ENCODE data around the gene CLEC12A.
"Not testable (repeated sequence)": the region's sequence is repeated elsewhere in the genome, so short reads cannot be mapped to it uniquely, and the experiment has no call there.

Gene CLEC12A

DNA sequence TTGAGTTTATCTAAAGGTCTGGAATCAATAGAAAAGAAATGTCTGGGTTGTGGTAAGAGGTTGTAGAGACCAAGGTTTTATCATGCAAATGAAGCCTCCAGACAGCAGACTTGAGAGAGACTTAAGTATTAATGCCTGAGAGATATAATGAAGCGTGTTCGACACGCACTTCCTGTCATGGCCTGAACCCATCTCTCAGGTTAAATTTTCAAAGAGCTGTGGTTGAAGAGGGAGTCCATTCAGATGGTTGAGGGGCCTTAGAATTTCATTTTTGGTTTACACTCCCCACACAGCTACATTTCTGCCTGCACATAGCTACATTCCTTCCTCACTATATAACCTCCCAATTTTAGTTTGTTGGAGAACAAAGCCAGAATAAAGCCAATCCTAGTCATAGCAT, 10.1 kb upstream of the CLEC12A start:
- TF ChIP-seq CTCF (IDR thresholded peaks at IDR 0.05; ENCODE audit: borderline replicate concordance, control extremely low read depth, extremely low read depth, insufficient read depth, missing control alignments) = no peak
- no peak for DNase-seq (ENCODE audit: low spot score)
- in situ Hi-C loops (cut with MboI; ENCODE audit: low sequenced_read_pairs, unreplicated experiment) = no loop called here

DNA sequence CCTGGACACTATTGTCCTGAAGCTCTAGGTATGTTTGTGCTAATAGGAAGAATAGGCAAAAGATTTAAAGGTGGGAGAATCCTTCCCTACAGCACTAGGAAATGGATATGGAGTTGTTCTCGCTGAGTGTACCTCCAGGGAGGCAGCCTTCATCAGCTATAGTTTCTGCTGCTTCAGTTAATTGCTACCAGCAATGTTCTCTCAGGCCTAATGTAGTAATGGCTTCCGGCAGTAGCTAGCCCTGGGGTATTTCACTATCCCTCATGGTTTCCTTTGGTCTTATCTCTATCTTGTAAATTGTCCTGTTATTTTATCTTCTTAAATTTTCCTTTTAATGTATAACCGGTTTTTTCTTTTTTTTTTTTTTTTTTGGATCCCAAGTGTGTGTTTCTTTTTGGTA, 9.3 kb upstream of the CLEC12A start:
- TF ChIP-seq CTCF (IDR thresholded peaks at IDR 0.05; ENCODE audit: borderline replicate concordance, control extremely low read depth, extremely low read depth, insufficient read depth, missing control alignments) = no peak
- in situ Hi-C loops (cut with MboI; ENCODE audit: low sequenced_read_pairs, unreplicated experiment) = no loop called here
- DNase-seq (ENCODE audit: low spot score) = no peak

GRCh38 chr12:9969673-9970072, 1.5 kb upstream of the CLEC12A start:
- TF ChIP-seq CTCF (IDR thresholded peaks at IDR 0.05; ENCODE audit: borderline replicate concordance, control extremely low read depth, extremely low read depth, insufficient read depth, missing control alignments) = no peak
- in situ Hi-C loops (cut with MboI; ENCODE audit: low sequenced_read_pairs, unreplicated experiment) = no loop called here
- no peak for DNase-seq (ENCODE audit: low spot score)

DNA sequence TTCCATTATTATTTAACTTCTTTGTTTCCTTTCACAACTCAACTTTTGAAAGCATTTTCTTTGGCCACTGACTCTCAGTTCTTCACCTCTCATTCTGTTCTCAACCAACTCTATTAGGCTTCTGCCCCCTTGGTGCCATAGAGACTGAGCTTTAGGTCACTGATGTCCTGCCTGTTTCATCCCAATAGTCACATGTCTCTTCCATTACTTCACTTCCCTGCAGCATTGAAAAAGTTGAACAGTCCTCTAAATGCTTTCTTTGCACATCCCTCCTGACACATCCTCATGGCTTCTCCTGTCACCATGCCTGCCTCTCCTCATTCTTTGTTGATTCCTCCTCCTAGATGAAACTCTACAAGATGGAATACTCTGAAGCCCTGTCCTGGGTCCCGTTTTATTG, 2.7 kb downstream of the CLEC12A start:
- in situ Hi-C loops (cut with MboI; ENCODE audit: low sequenced_read_pairs, unreplicated experiment) = no loop called here
- no peak for TF ChIP-seq CTCF (IDR thresholded peaks at IDR 0.05; ENCODE audit: borderline replicate concordance, control extremely low read depth, extremely low read depth, insufficient read depth, missing control alignments)
- no peak for DNase-seq (ENCODE audit: low spot score)

DNA sequence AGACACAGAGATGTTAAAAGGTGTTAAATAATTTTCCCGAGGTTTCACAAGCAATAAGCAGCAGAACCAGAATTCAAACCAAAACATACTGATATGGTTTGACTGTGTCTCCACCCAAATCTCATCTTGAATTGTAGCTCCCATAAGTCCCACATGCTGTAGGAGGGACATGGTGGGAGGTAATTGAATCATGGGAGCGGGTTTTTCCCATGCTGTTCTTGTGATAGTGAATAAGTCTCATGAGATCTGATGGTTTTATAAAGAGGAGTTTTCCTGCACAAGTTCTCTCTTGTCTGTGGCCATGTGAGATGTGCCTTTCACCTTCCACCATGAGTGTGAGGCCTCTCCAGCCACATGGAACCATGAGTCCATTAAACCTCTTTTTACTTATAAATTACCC, 3.5 kb downstream of the CLEC12A start:
- DNase-seq (ENCODE audit: low spot score); in situ Hi-C loops (cut with MboI; ENCODE audit: low sequenced_read_pairs, unreplicated experiment): not testable (repeated sequence)

GRCh38 chr12:9975614-9976013, 4.4 kb downstream of the CLEC12A start:
- no peak for TF ChIP-seq CTCF (IDR thresholded peaks at IDR 0.05; ENCODE audit: borderline replicate concordance, control extremely low read depth, extremely low read depth, insufficient read depth, missing control alignments)
- in situ Hi-C loops (cut with MboI; ENCODE audit: low sequenced_read_pairs, unreplicated experiment) = no loop called here
- no peak for DNase-seq (ENCODE audit: low spot score)

- in situ Hi-C loops (cut with MboI; ENCODE audit: low sequenced_read_pairs, unreplicated experiment); DNase-seq (ENCODE audit: low spot score): not testable (repeated sequence)
These were observed 5.4 kb downstream of the CLEC12A start for GRCh38 chr12:9976626-9977025.

- DNase-seq (ENCODE audit: low spot score) = no peak
- in situ Hi-C loops (cut with MboI; ENCODE audit: low sequenced_read_pairs, unreplicated experiment) = no loop called here
- TF ChIP-seq CTCF (IDR thresholded peaks at IDR 0.05; ENCODE audit: borderline replicate concordance, control extremely low read depth, extremely low read depth, insufficient read depth, missing control alignments) = no peak
These were observed 6.7 kb downstream of the CLEC12A start for GRCh38 chr12:9977916-9978315.
